Measurements from ENCODE around the gene PTAFR. TPM values are rescaled to one million over a fixed set of nuclear protein-coding genes. Genes with fewer than 3 reads are reported as not detected.

PTAFR gene
- total RNA-seq, 1 donor from 2014 or later: 1.5 TPM

- Histone ChIP-seq H3K4me1 (no peaks in the 10 kb centered on the region), H3K36me3 (no peaks in the 10 kb centered on the region), H3K27me3 (ENCODE audit: low read depth) (no peaks in the 10 kb centered on the region), H3K27ac (replicated peaks) (no peak overlapping the region), H3K9me3 (replicated peaks) (no peaks in the 10 kb centered on the region), H3K4me3 (no peak overlapping the region)
- no peak for DNase-seq
- no peak for TF ChIP-seq CTCF (IDR thresholded peaks at IDR 0.05; ENCODE audit: borderline replicate concordance)
- intact Hi-C loops (cut with micrococcal nuclease): no loop called here
Observed at GRCh38 chr1:28139025-28139712, 37.3 kb downstream of the PTAFR start.

GRCh38 chr1:28136922-28137613 lies 39.4 kb downstream of the PTAFR start:
- Histone ChIP-seq H3K36me3 (no peaks in the 10 kb centered on the region), H3K27ac (replicated peaks) (no peak overlapping the region), H3K4me3 (no peak overlapping the region), H3K9me3 (replicated peaks) (no peaks in the 10 kb centered on the region), H3K27me3 (ENCODE audit: low read depth) (no peaks in the 10 kb centered on the region), H3K4me1 (no peaks in the 10 kb centered on the region)
- intact Hi-C loops (cut with micrococcal nuclease): no loop called here
- no peak for TF ChIP-seq CTCF (IDR thresholded peaks at IDR 0.05; ENCODE audit: borderline replicate concordance)
- no peak for DNase-seq

- no peaks in the 10 kb centered on the region for H3K4me1 ChIP-seq
Observed at GRCh38 chr1:28136169-28136921, 40.1 kb downstream of the PTAFR start.

GRCh38 chr1:28135371-28136168 lies 40.9 kb downstream of the PTAFR start:
- Histone ChIP-seq H3K9me3 (replicated peaks) (no peaks in the 10 kb centered on the region), H3K36me3 (no peaks in the 10 kb centered on the region), H3K4me3 (no peak overlapping the region), H3K27ac (replicated peaks) (no peak overlapping the region), H3K27me3 (ENCODE audit: low read depth) (no peaks in the 10 kb centered on the region), H3K4me1 (no peaks in the 10 kb centered on the region)
- TF ChIP-seq CTCF (IDR thresholded peaks at IDR 0.05; ENCODE audit: borderline replicate concordance): no peak
- DNase-seq: peak; percentile 25
- intact Hi-C loops (cut with micrococcal nuclease): no loop called here

More at GRCh38 chr1:28136169-28136921, 40.1 kb downstream of the PTAFR start:
- intact Hi-C loops (cut with micrococcal nuclease): no loop called here
- no peaks in the 10 kb centered on the region for H3K36me3 ChIP-seq
- H3K27me3 ChIP-seq (ENCODE audit: low read depth): no peaks in the 10 kb centered on the region
- no peak for DNase-seq
- H3K9me3 ChIP-seq (replicated peaks): no peaks in the 10 kb centered on the region
- no peak for TF ChIP-seq CTCF (IDR thresholded peaks at IDR 0.05; ENCODE audit: borderline replicate concordance)
- no peak overlapping the region for H3K27ac ChIP-seq (replicated peaks)
- no peak overlapping the region for H3K4me3 ChIP-seq

- DNase-seq: no peak
- Histone ChIP-seq H3K36me3 (no peaks in the 10 kb centered on the region), H3K27me3 (ENCODE audit: low read depth) (no peaks in the 10 kb centered on the region), H3K9me3 (replicated peaks) (no peaks in the 10 kb centered on the region), H3K27ac (replicated peaks) (no peak overlapping the region), H3K4me1 (no peaks in the 10 kb centered on the region), H3K4me3 (no peak overlapping the region)
- intact Hi-C loops (cut with micrococcal nuclease): no loop called here
- TF ChIP-seq CTCF (IDR thresholded peaks at IDR 0.05; ENCODE audit: borderline replicate concordance): no peak
Observed at GRCh38 chr1:28134651-28135207, 41.8 kb downstream of the PTAFR start.

All from left ventricle myocardium inferior (tissue), 1 donor.